Neutrophil (primary cell): ENCODE measurements around the gene TMEM181.

ENCODE experiments used
- H3K27ac ChIP-seq: fragments of 200-600 bp; sonication (generic); 2 replicates; pipeline ENCODE4 v1.5.1; 2016; ENCODE audit warnings: mild to moderate bottlenecking, moderate library complexity
- H3K27me3 ChIP-seq: fragments of 200-600 bp; sonication (generic); 2 replicates; pipeline ENCODE4 v1.6.0; 2016; ENCODE audit warnings: mild to moderate bottlenecking
- H3K36me3 ChIP-seq: fragments of 200-600 bp; sonication (generic); 2 replicates; pipeline ENCODE4 v1.5.1; 2017
- H3K4me1 ChIP-seq, 2 experiments: fragments of 200-600 bp in 1 of 2; sonication (generic) in 1 of 2; 1 replicate in 1 of 2; 2 replicates in 1 of 2; pipeline versions ENCODE4 v1.5.1 to v1.6.1; 2013 to 2016; ENCODE audit warnings: low read depth in 1 of 2, low read length in 1 of 2, mild to moderate bottlenecking in 1 of 2, moderate library complexity in 1 of 2; ENCODE audit not compliant: control insufficient read depth in 1 of 2, insufficient read depth in 1 of 2
- H3K4me3 ChIP-seq, 2 experiments: fragments of 200-600 bp in 1 of 2; sonication (generic) in 1 of 2; 1 replicate in 1 of 2; 2 replicates in 1 of 2; pipeline ENCODE4 v1.5.1; 2013 to 2016; ENCODE audit warnings: low read depth in 1 of 2, low read length in 1 of 2, mild to moderate bottlenecking in 1 of 2, moderate library complexity in 1 of 2
- H3K9me3 ChIP-seq: fragments of 200-600 bp; sonication (generic); 2 replicates; pipeline ENCODE4 v1.5.1; 2016
- CTCF ChIP-seq: fragments of 200-600 bp; sonication (generic); IDR thresholded peaks from 2 replicates; pipeline ENCODE4 v1.5.1; 2016; ENCODE audit warnings: antibody characterized with exemption

Gene TMEM181

GRCh38 chr6:158633127-158633526, 73.2 kb downstream of the TMEM181 start:
- Histone ChIP-seq H3K27ac (peak overlapping the region; percentile 67), H3K4me1 (peaks cover 0 to 4% of the 10 kb centered on the region in 2 experiments), H3K27me3 (no peaks in the 10 kb centered on the region), H3K4me3 (no peak overlapping the region), H3K36me3 (peaks cover 96% of the 10 kb centered on the region), H3K9me3 (no peaks in the 10 kb centered on the region)
- no peak for TF ChIP-seq CTCF

GRCh38 chr6:158634695-158635426, 75.0 kb downstream of the TMEM181 start:
- H3K36me3 ChIP-seq = peaks cover 94% of the 10 kb centered on the region
- TF ChIP-seq CTCF = no peak
- no peaks in the 10 kb centered on the region for H3K9me3 ChIP-seq
- H3K27ac ChIP-seq = peak overlapping the region; percentile 40
- H3K4me3 ChIP-seq = no peak overlapping the region
- H3K27me3 ChIP-seq = no peaks in the 10 kb centered on the region
- H3K4me1 ChIP-seq = peaks cover 0 to 10% of the 10 kb centered on the region in 2 experiments

- Histone ChIP-seq H3K4me1 (peaks cover 3 to 15% of the 10 kb centered on the region in 2 experiments), H3K4me3 (no peak overlapping the region), H3K9me3 (no peaks in the 10 kb centered on the region), H3K27me3 (no peaks in the 10 kb centered on the region), H3K27ac (peak overlapping the region; percentile 40), H3K36me3 (peaks cover 95% of the 10 kb centered on the region)
- no peak for TF ChIP-seq CTCF
Measured at GRCh38 chr6:158635427-158636073, 75.7 kb downstream of the TMEM181 start.

GRCh38 chr6:158636778-158637177, 76.9 kb downstream of the TMEM181 start:
- H3K36me3 ChIP-seq = peaks cover 95% of the 10 kb centered on the region
- no peaks in the 10 kb centered on the region for H3K27me3 ChIP-seq
- no peak overlapping the region for H3K27ac ChIP-seq
- H3K9me3 ChIP-seq = no peaks in the 10 kb centered on the region
- TF ChIP-seq CTCF = no peak
- H3K4me3 ChIP-seq = no peak overlapping the region
- peaks cover 9 to 27% of the 10 kb centered on the region in 2 experiments for H3K4me1 ChIP-seq

- H3K36me3 ChIP-seq = peaks cover 85% of the 10 kb centered on the region
- H3K27ac ChIP-seq = peak overlapping the region; percentile 60
- no peaks in the 10 kb centered on the region for H3K27me3 ChIP-seq
- no peak overlapping the region for H3K4me3 ChIP-seq
- H3K9me3 ChIP-seq = no peaks in the 10 kb centered on the region
- peaks cover 26 to 39% of the 10 kb centered on the region in 2 experiments for H3K4me1 ChIP-seq
- TF ChIP-seq CTCF = no peak
Measured at GRCh38 chr6:158638324-158638854, 78.5 kb downstream of the TMEM181 start.
